ENCODE results near the gene GARIN5B. TPM values are rescaled to one million over a fixed set of nuclear protein-coding genes. Genes with fewer than 3 reads are reported as not detected.

GARIN5B gene
- total and polyA plus RNA-seq, 2 of the 4 experiments (the other 2 are of a cell fraction): not detected

DNA sequence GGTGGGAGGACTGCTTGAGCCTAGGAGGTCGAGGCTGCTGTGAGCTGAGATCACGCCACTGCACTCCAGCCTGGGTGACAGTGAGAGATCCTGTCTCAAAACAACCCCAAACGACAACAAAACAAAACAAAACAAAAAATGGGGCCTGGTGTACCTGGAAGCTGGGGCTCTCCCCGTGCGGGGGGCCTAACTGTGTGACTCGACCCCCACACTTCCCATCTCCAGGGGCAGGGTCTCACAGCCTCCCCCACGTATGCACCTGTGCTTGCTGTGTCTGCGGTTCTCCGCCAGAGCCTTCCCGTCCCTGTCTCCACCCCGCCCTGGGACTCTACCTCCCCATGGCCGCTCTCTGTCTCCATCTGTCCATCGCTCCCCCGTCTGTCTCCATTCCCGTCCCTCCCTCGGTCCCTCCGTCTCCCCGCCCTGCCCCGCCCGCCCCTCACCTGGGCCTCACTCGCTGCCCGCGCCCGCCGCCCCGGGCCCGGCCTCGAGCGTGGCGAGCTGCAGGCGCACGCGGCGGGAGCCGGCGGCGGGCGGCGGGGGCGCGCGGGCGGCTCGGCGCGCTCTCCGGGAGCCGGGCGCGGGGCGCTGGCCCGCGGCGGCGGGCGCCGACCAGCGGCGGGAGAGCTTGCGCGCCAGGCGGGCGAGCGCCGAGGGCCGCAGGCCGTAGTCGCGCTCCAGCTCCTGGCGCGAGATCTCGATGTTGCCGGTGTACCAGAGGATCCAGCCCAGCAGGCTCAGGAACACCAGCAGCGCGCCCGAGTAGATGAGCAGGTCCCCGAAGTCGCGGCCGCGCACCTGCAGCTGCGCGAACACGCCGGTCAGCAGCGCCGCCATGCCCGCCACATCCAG, 20.4 kb upstream of the GARIN5B start:
- Histone ChIP-seq H2BK15ac (ENCODE audit: low read depth, low read length) (peak overlapping the region; percentile 9; the same call in 1 of the 3 replicates), H2AFZ (replicated peaks; ENCODE audit: low read length, poor library complexity) (peak overlapping the region; percentile 90), H4K91ac (ENCODE audit: insufficient read depth, low read depth, low read length) (peak overlapping the region; percentile 60; the same call in 1 of the 2 replicates), H4K5ac (ENCODE audit: low read depth, low read length) (peak overlapping the region; percentile 81; the same call in 1 of the 2 replicates), H3K4me3 (ENCODE audit: insufficient read depth, low read depth, low read length) (peak overlapping the region; percentile 54), H3K9me1 (ENCODE audit: insufficient read depth, low read length) (peaks cover 7% of the 10 kb centered on the region), H3K56ac (ENCODE audit: extremely low read depth, insufficient read depth, low read length) (no peak overlapping the region), H4K8ac (ENCODE audit: low read depth in 2 of 2, low read length in 2 of 2) (peak overlapping the region; percentile 79 to 88), H2BK120ac (ENCODE audit: low read depth, low read length) (peak overlapping the region; percentile 36), H2BK20ac (ENCODE audit: low read depth, low read length) (no peak overlapping the region), H3K14ac (replicated peaks; ENCODE audit: low read depth, low read length) (0 out of 2 replicates have a peak overlapping the region, but pooled peaks have one; percentile 22), H3K23ac (ENCODE audit: low read depth, low read length) (peak overlapping the region; percentile 70; the same call in 1 of the 2 replicates), H3K27ac (ENCODE audit: insufficient read depth, low read length) (peak overlapping the region; percentile 84), H2AK5ac (ENCODE audit: low read depth, low read length) (peak overlapping the region; percentile 49), H3K27me3 (ENCODE audit: control insufficient read depth, insufficient read depth, low read length) (no peaks in the 10 kb centered on the region), H3K9me3 (ENCODE audit: control insufficient read depth, insufficient read depth, low read length) (no peaks in the 10 kb centered on the region), H3K4ac (ENCODE audit: low read depth, low read length) (peak overlapping the region; percentile 44), H3K18ac (ENCODE audit: low read depth, low read length) (peak overlapping the region; percentile 54; the same call in 1 of the 2 replicates), H3K4me1 (ENCODE audit: control insufficient read depth, insufficient read depth, low read length) (peaks cover 26% of the 10 kb centered on the region), H4K20me1 (ENCODE audit: insufficient read depth, low read length) (peaks cover 28% of the 10 kb centered on the region), H2BK5ac (ENCODE audit: low read depth, low read length, poor library complexity, severe bottlenecking) (peak overlapping the region; percentile 69), H3K9ac (ENCODE audit: low read depth, low read length) (peak overlapping the region; percentile 86), H3K36me3 (ENCODE audit: control insufficient read depth, insufficient read depth, low read length) (peaks cover 21% of the 10 kb centered on the region), H2AK9ac (replicated peaks; ENCODE audit: low read depth, low read length, poor library complexity) (peak overlapping the region; percentile 29), H3K79me1 (ENCODE audit: low read depth in 1 of 2, low read length in 2 of 2) (peaks cover 14 to 31% of the 10 kb centered on the region in 2 experiments; a peak in 3 of 4 replicates), H3K4me2 (ENCODE audit: low read depth, low read length) (peak overlapping the region; percentile 93)
- intact Hi-C loops (cut with micrococcal nuclease) (no loop called here), in situ Hi-C loops (cut with MboI; ENCODE audit: low sequenced_read_pairs) (loop anchor here (10.0 kb wide), 1 partner anchor 89 kb away; no protein-coding TSS in a partner anchor), dilution Hi-C loops (cut with HindIII; ENCODE audit: low sequenced_read_pairs, unreplicated experiment) (no loop called here)
- DNase-seq (peak; percentile 70), ATAC-seq (ENCODE audit: low read depth) (peak; percentile 43)
- ChIA-PET POLR2A (ENCODE audit: unreplicated experiment) (interaction anchor here (0.5 to 0.9 kb wide), 3 partner anchors 14 to 242 kb away, joined by 4 to 11 read pairs (median 4); no protein-coding TSS in a partner anchor), CTCF (interaction anchor here (0.6 to 1.2 kb wide), 5 partner anchors 44 to 242 kb away, joined by 3 to 7 read pairs (median 4); partner anchors contain the start of gene KMT5C)
- 3% methylated on average over 51 of the region's 88 CpGs; no CpG with 5 or more reads in 1 of the 2 experiments for WGBS, 2 experiments (ENCODE audit: extremely low coverage in 2 of 2, insufficient read length in 1 of 2)
- no TSS peak for BruUV-seq (replicated peaks)
- TF ChIP-seq MAZ (IDR thresholded peaks at IDR 0.05; ENCODE audit: borderline replicate concordance, low read depth, low read length): no peak
- no peak for TF ChIP-seq CEBPB (IDR thresholded peaks at IDR 0.05; ENCODE audit: low read depth, low read length)
- TF ChIP-seq MAFK (IDR thresholded peaks at IDR 0.05; ENCODE audit: low read depth, low read length): no peak
- TF ChIP-seq, protein P1, sequence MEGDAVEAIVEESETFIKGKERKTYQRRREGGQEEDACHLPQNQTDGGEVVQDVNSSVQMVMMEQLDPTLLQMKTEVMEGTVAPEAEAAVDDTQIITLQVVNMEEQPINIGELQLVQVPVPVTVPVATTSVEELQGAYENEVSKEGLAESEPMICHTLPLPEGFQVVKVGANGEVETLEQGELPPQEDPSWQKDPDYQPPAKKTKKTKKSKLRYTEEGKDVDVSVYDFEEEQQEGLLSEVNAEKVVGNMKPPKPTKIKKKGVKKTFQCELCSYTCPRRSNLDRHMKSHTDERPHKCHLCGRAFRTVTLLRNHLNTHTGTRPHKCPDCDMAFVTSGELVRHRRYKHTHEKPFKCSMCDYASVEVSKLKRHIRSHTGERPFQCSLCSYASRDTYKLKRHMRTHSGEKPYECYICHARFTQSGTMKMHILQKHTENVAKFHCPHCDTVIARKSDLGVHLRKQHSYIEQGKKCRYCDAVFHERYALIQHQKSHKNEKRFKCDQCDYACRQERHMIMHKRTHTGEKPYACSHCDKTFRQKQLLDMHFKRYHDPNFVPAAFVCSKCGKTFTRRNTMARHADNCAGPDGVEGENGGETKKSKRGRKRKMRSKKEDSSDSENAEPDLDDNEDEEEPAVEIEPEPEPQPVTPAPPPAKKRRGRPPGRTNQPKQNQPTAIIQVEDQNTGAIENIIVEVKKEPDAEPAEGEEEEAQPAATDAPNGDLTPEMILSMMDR (conservative IDR thresholded peaks at IDR 0.05; ENCODE audit: low read depth, low read length): peak; percentile 54
- TF ChIP-seq, protein P2, sequence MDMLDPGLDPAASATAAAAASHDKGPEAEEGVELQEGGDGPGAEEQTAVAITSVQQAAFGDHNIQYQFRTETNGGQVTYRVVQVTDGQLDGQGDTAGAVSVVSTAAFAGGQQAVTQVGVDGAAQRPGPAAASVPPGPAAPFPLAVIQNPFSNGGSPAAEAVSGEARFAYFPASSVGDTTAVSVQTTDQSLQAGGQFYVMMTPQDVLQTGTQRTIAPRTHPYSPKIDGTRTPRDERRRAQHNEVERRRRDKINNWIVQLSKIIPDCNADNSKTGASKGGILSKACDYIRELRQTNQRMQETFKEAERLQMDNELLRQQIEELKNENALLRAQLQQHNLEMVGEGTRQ (IDR thresholded peaks at IDR 0.05; ENCODE audit: low read depth, low read length): no peak
- no peak for TF ChIP-seq RCOR1 (IDR thresholded peaks at IDR 0.05; ENCODE audit: insufficient replicate concordance, low read length)
- peak; percentile 37 for TF ChIP-seq SMC3 (IDR thresholded peaks at IDR 0.05; ENCODE audit: low read depth, low read length)
- TF ChIP-seq MXI1 (IDR thresholded peaks at IDR 0.05; ENCODE audit: borderline replicate concordance, low read depth, low read length): no peak; the same call in 1 of the 2 replicates
- TF ChIP-seq FOS (IDR thresholded peaks at IDR 0.05; ENCODE audit: low read depth, low read length): no peak
- TF ChIP-seq RFX5 (IDR thresholded peaks at IDR 0.05; ENCODE audit: low read depth, low read length): no peak
- no peak for TF ChIP-seq CHD1 (IDR thresholded peaks at IDR 0.05; ENCODE audit: low read depth, low read length)
- TF ChIP-seq BHLHE40 (IDR thresholded peaks at IDR 0.05; ENCODE audit: low read depth, low read length): no peak
- TF ChIP-seq POLR2A (IDR thresholded peaks at IDR 0.05; ENCODE audit: low read depth, low read length): 0 out of 2 replicates have a peak, but pooled peaks have one; percentile 24
- peak; percentile 51 for TF ChIP-seq RAD21 (IDR thresholded peaks at IDR 0.05; ENCODE audit: low read length)
